Stimulated activated CD8-positive, alpha-beta memory T cell treated with anti-CD3 and anti-CD28 coated beads, Interleukin-4, amount 100 ng/mL, for 48 hours (primary cell): ENCODE results near the gene FAM120C.

Experiments
- DNase-seq: peaks from one replicate; pipeline ENCODE4 v3.0.0-alpha.2; 2020

FAM120C gene

GRCh38 chrX:54134269-54134668 lies 48.8 kb downstream of the FAM120C start:
- no peak for DNase-seq

- no peak for DNase-seq
These were observed 66.7 kb downstream of the FAM120C start for GRCh38 chrX:54116391-54116790.

- no peak for DNase-seq
These were observed 89.5 kb downstream of the FAM120C start for GRCh38 chrX:54093571-54093970.

- DNase-seq, result no peak
These were observed 89.9 kb downstream of the FAM120C start for GRCh38 chrX:54093159-54093558.

GRCh38 chrX:54090880-54091279 lies 92.2 kb downstream of the FAM120C start:
- no peak for DNase-seq

GRCh38 chrX:54089191-54089590 lies 93.9 kb downstream of the FAM120C start:
- no peak for DNase-seq

GRCh38 chrX:54087661-54088060 lies 95.4 kb downstream of the FAM120C start:
- no peak for DNase-seq

GRCh38 chrX:54085666-54086065 lies 97.4 kb downstream of the FAM120C start:
- no peak for DNase-seq

- no peak for DNase-seq
These were observed 106.2 kb downstream of the FAM120C start for GRCh38 chrX:54076903-54077302.

- no peak for DNase-seq
These were observed 108.2 kb downstream of the FAM120C start for GRCh38 chrX:54074826-54075225.

- no peak for DNase-seq
These were observed 115.3 kb downstream of the FAM120C start for GRCh38 chrX:54067766-54068165.

- no peak for DNase-seq
These were observed 116.2 kb downstream of the FAM120C start for GRCh38 chrX:54066841-54067240.

- DNase-seq, result no peak
These were observed 118.5 kb downstream of the FAM120C start for GRCh38 chrX:54064564-54064963.

- DNase-seq, result no peak
These were observed 119.7 kb downstream of the FAM120C start for GRCh38 chrX:54063361-54063760.

GRCh38 chrX:54049801-54050200 lies 133.3 kb downstream of the FAM120C start:
- no peak for DNase-seq

GRCh38 chrX:54048412-54048811 lies 134.6 kb downstream of the FAM120C start:
- DNase-seq, result no peak

- DNase-seq, result no peak
These were observed 137.4 kb downstream of the FAM120C start for GRCh38 chrX:54045563-54046228.

GRCh38 chrX:54044877-54045338 lies 138.1 kb downstream of the FAM120C start:
- no peak for DNase-seq

GRCh38 chrX:54044126-54044876 lies 138.8 kb downstream of the FAM120C start, which contains the start of gene PHF8:
TSS of gene PHF8 (minus strand) at chrX:54044473. CDS start at chrX:54042728, 1,745 bp downstream.
- DNase-seq, result peak; percentile 95

- peak; percentile 46 for DNase-seq
These were observed 139.4 kb downstream of the FAM120C start for GRCh38 chrX:54043541-54044125.

- DNase-seq, result no peak
These were observed 140.0 kb downstream of the FAM120C start for GRCh38 chrX:54043056-54043455.

- peak; percentile 55 for DNase-seq
These were observed 140.4 kb downstream of the FAM120C start for GRCh38 chrX:54042609-54043021.

GRCh38 chrX:54030329-54030728 lies 152.7 kb downstream of the FAM120C start:
- DNase-seq, result no peak
